Large intestine (tissue), 3 donors: Measurements from ENCODE around the gene FOXD4. TPM values are rescaled to one million over a fixed set of nuclear protein-coding genes. Genes with fewer than 3 reads are reported as not detected.
A peak's percentile ranks its signal among the peaks of the same experiment; 100 is the strongest.
"Not testable (repeated sequence)": the region's sequence is repeated elsewhere in the genome, so short reads cannot be mapped to it uniquely, and the experiment has no call there.

ENCODE experiments used
- DNase-seq, 2 donors: peaks; one replicate each; pipeline versions ENCODE4 v3.0.0 to v3.0.0-alpha.2; 2013
- H3K27ac ChIP-seq: one replicate; pipeline ENCODE4 v1.5.1; 2013; ENCODE audit warnings: low read length
- H3K27me3 ChIP-seq: 2 replicates; pipeline ENCODE4 v1.6.1; 2013; ENCODE audit warnings: low read length; ENCODE audit not compliant: control insufficient read depth, insufficient read depth
- H3K36me3 ChIP-seq: 2 replicates; pipeline ENCODE4 v1.6.1; 2013; ENCODE audit warnings: low read length; ENCODE audit not compliant: control insufficient read depth, insufficient read depth
- H3K4me1 ChIP-seq: one replicate; pipeline ENCODE4 v1.6.1; 2013; ENCODE audit warnings: low read length; ENCODE audit not compliant: control insufficient read depth, insufficient read depth
- H3K4me3 ChIP-seq: one replicate; pipeline ENCODE4 v1.5.1; 2013; ENCODE audit warnings: low read length
- H3K9me3 ChIP-seq: one replicate; pipeline ENCODE4 v1.6.1; 2013; ENCODE audit warnings: mild to moderate bottlenecking, low read depth, low read length, moderate library complexity; ENCODE audit not compliant: control insufficient read depth
- WGBS: methylation state at CpG from one replicate; pipeline ENCODE4 v1.1.5; 2013; ENCODE audit warnings: low lambda C conversion rate; ENCODE audit not compliant: insufficient coverage; 5-methylcytosine and 5-hydroxymethylcytosine counted together
- polyA plus RNA-seq: library from polyadenylated mRNA; unstranded; fragments of 120-200 nt; gene quantifications from one replicate; pipeline ENCODE4 v1.2.1, GENCODE V29; 2013

FOXD4 gene
- polyA plus RNA-seq, 1 donor, result 0.42 TPM

DNA sequence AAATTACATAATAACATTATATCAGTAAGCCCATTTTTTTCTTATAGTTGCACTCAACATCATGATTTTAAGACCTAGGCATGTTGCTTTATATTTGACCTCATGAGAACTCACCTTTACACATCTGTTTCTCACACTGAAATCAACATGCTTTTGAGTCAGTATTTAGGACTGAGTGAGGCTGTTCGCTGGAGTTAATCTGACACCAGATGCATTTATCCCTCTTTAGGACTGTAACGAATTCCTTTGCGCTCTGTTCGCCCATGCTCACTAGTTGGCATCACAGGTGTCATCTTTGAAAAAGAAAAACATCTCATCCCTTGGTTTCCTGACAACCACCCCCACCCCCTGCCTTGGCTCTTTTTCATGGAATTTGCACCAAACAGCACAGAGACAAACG lies 24.3 kb downstream of the FOXD4 start:
- H3K9me3 ChIP-seq, DNase-seq, H3K4me3 ChIP-seq, H3K4me1 ChIP-seq, H3K27ac ChIP-seq, H3K36me3 ChIP-seq, H3K27me3 ChIP-seq: not testable (repeated sequence)
- WGBS, result no CpG with 5 or more reads among the region's 5 CpGs

DNA sequence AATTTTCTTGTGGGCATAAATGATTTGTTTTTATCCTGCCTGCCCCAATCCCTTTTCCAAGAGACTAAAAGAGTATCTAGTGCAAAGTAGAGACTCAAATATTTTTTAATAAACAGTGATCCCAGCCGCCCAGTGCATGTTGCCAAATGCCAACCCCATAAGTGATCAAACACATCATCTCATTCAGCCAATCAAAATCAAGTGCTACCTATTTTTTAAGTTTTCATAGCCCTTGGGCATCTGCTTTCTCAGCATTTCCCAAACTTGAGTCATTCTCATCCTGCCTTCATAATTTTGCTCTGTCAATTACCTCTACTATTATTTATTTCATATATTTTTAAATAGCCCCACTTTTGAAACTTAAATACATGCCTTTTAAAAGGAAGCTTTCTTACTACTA lies 27.4 kb downstream of the FOXD4 start:
- not testable (repeated sequence) for DNase-seq, H3K9me3 ChIP-seq, H3K36me3 ChIP-seq, H3K27ac ChIP-seq, H3K27me3 ChIP-seq, H3K4me1 ChIP-seq, H3K4me3 ChIP-seq
- WGBS, result no CpG with 5 or more reads among the region's 1 CpG

DNA sequence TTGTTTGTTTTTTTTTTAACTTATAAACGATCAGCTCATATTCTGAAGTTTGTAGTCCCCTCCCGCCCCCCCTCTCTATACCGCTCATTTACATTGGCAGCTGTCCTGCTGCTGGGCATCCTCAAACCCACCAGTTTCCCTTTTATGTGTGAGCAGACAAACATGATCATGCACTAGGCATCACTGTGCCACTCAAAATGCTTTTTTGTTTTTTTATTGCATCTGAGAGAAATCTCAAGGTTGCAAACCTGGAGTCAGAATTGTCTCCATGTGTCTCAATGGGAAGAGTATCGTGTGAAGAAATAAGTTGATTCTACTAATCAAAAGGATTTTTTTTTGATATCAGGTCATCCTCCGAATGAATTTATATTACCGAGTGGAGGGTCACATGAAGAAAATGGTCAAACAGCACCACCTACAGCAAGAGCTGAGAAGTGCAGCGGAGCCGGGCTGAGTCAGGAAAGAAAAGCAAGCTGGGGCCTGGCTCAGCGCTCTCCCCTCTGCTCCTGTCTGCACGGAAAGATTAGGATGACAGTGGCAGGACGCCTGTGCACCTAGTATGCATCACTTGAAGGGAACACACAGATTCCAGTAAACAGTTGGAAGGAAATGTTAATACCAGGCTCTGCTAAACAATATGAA lies 29.7 kb downstream of the FOXD4 start:
- not testable (repeated sequence) for H3K27me3 ChIP-seq, H3K4me1 ChIP-seq, H3K27ac ChIP-seq, H3K4me3 ChIP-seq, H3K36me3 ChIP-seq, H3K9me3 ChIP-seq, DNase-seq
- WGBS, result no CpG with 5 or more reads among the region's 11 CpGs

DNA sequence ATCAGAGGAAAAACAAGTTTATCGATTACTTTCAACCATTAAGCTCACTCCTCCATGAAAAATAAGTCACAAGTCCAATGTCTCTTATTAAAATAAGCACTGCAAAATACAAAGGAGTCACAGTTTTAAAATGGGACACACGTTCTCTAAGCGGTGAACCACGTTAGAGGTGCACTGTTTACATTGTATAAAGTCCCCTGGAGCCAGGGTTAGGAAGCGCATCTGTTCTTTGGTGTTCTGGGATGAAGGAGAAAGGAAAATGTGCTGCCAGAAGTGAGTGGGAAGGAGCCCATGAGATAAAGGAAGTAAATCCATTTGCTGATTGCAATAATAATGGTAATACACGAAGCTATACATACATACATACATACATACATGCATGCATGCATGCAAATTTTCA lies 30.4 kb downstream of the FOXD4 start:
- H3K4me1 ChIP-seq, H3K4me3 ChIP-seq, H3K27me3 ChIP-seq, DNase-seq, H3K27ac ChIP-seq, H3K9me3 ChIP-seq, H3K36me3 ChIP-seq: not testable (repeated sequence)
- WGBS, result no CpG with 5 or more reads among the region's 6 CpGs

DNA sequence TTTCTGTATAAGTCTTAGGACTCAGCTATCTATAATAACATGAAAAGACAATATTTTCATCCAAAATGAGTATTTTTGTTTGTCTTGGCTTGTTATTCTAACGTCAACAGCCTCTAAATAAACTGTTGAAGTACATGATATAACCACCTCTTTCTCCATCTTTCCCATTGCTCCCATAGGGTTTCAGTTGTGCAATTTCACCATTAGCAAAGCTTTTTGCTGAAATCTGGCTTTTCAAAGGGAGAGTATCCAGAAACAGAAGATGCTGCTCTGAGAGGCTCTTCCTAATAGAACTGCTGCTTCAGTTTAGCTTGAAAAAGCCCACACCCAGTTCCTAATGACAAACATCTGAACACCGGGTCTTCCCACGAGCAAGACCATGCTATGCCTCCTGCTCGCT lies 31.1 kb downstream of the FOXD4 start:
- not testable (repeated sequence) for DNase-seq, H3K27me3 ChIP-seq, H3K9me3 ChIP-seq, H3K4me1 ChIP-seq, H3K36me3 ChIP-seq, H3K27ac ChIP-seq, H3K4me3 ChIP-seq
- WGBS, result no CpG with 5 or more reads among the region's 4 CpGs

DNA sequence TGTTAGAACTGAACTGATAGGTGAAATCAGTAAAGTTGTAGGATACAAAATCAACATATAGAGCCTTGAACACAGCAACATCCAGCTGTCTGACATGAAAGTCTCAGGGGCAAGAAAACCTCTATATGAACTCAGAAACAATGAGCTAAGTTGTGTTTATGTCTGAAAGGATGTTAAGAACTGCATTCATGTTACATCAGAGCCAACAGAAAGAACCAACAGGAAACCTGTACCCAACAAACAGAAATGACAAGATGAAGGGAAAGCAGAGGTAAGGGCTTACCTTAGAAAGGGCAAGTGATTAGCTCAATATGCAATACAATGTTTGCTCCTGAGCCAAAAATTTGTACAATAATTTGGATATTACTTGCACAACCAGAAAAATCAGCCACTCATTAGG lies 31.5 kb downstream of the FOXD4 start:
- not testable (repeated sequence) for H3K4me1 ChIP-seq, H3K36me3 ChIP-seq, H3K9me3 ChIP-seq, H3K27me3 ChIP-seq, DNase-seq, H3K27ac ChIP-seq, H3K4me3 ChIP-seq

DNA sequence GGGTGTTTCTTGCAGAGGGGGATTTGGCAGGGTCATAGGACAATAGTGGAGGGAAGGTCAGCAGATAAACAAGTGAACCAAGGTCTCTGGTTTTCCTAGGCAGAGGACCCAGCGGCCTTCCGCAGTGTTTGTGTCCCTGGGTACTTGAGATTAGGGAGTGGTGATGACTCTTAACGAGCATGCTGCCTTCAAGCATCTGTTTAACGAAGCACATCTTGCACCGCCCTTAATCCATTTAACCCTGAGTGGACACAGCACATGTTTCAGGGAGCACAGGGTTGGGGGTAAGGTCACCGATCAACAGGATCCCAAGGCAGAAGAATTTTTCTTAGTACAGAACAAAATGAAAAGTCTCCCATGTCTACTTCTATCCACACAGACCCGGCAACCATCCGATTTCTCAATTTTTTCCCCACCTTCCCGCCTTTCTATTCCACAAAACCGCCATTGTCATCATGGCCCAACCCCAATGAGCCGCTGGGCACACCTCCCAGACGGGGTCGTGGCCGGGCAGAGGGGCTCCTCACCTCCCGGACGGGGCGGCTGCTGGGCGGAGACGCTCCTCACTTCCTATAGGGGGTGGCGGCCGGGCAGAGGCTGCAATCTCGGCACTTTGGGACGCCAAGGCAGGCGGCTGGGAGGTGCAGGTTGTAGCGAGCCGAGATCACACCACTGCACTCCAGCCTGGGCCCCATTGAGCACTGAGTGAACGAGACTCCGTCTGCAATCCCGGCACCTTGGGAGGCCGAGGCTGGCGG lies 35.1 kb downstream of the FOXD4 start:
- not testable (repeated sequence) for H3K27ac ChIP-seq, H3K4me1 ChIP-seq, H3K27me3 ChIP-seq, H3K36me3 ChIP-seq, H3K4me3 ChIP-seq, H3K9me3 ChIP-seq, DNase-seq
- no CpG with 5 or more reads among the region's 31 CpGs for WGBS

DNA sequence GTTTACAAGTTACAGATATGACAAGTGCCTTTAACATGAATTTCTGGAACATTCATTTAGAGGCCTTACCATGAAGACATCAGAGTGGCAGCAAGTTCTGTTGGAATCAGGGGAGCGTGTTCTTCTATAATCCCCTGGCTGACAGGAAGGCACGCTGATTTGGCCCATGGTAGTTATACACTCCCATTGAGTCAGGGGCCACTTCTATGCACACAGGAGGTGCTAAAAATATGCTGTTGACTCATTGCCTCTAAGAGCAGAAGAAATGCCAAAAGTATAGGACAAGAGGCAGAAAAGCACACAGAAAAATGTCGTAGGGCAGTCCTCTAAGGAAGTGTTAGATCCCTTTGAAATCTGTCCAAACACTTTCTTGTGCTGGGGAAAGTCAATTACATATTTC lies 39.9 kb downstream of the FOXD4 start:
- H3K27me3 ChIP-seq, H3K9me3 ChIP-seq, H3K36me3 ChIP-seq, H3K4me3 ChIP-seq, H3K27ac ChIP-seq, DNase-seq, H3K4me1 ChIP-seq: not testable (repeated sequence)
- WGBS, result no CpG with 5 or more reads among the region's 3 CpGs

DNA sequence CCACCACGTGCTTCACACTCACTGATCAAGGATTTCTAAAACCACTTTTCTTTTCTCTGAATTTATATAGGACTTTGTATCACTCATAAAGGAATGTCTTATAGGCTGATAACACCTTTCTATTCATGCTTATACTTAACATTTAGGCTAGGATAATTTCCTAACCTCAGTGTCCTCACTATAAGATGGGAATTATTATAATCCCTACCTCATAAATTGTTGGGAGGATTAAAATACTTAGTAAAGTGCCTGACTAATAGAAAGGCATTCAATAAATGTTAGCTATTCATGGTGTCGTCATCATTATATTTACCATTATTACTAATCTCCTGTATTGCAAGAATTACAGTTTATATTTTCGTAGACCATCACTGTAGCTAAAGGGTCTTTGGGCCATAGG lies 41.8 kb downstream of the FOXD4 start:
- H3K4me1 ChIP-seq, H3K36me3 ChIP-seq, H3K4me3 ChIP-seq, DNase-seq, H3K27me3 ChIP-seq, H3K27ac ChIP-seq, H3K9me3 ChIP-seq: not testable (repeated sequence)
- WGBS, result no CpG with 5 or more reads among the region's 3 CpGs

DNA sequence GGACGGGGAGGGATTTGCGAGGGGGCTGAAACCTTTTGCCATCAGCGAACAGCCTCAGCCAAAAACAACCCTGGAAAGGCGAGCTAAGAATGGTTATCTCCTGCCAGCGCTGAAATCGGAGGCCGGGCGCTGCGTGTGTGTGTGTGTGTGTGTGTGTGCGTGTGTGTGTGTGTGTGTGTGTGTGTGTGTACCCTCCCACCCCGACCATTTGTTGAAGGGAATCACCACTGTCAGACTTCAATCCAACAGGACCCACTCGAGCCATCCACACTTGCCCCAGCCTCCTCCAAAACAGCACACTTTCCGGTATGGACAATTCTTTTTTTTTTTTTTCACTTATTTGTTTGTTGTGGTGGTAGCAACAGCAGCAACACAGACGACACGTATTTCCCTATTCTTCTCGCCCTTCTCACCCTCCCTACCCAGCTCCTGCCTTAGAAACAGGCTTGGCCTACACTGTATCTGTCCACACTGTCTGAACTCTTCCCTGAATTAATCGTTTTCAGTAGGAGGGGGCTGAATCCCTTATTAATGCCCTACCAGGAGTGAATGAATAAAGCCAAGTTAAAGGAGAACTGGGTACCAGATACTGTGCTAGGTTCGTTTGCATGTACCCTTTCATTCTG lies 44.2 kb downstream of the FOXD4 start:
- H3K4me3 ChIP-seq, H3K9me3 ChIP-seq, H3K27me3 ChIP-seq, H3K4me1 ChIP-seq, H3K27ac ChIP-seq, H3K36me3 ChIP-seq: not testable (repeated sequence)
- peak in 1 of 2 donors; percentile 0 for DNase-seq
- WGBS, result no CpG with 5 or more reads among the region's 18 CpGs
